HPDE6-E6E7 (cell line): ENCODE results near the gene PLEKHG3.

Experiments used
- DNase-seq: peaks from one replicate; pipeline ENCODE4 v3.0.0; 2011; ENCODE audit warnings: missing footprints; ENCODE audit errors: extremely low spot score

The PLEKHG3 gene

DNA sequence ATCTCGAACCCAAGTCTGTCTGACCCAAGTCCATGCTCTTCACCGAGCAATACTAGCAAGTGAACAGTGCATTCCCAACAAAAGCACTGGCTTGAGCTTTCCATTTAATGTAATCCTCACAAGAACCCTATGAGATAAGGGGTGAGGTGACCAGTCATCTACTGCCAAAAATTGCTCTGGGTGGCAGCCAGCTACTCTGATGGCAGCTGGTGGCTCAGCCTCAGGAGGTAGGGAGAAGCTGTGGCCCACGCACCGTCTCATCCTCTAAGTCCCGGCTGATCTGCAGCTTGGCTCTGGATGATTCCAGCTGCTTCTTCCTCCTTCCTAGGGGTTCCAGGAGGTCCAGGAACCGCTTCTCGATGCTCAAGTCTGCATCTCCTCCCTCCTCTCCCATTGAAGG, 75.2 kb downstream of the PLEKHG3 start:
- no peak for DNase-seq

GRCh38 chr14:64782196-64782595, 78.0 kb downstream of the PLEKHG3 start:
- no peak for DNase-seq

DNA sequence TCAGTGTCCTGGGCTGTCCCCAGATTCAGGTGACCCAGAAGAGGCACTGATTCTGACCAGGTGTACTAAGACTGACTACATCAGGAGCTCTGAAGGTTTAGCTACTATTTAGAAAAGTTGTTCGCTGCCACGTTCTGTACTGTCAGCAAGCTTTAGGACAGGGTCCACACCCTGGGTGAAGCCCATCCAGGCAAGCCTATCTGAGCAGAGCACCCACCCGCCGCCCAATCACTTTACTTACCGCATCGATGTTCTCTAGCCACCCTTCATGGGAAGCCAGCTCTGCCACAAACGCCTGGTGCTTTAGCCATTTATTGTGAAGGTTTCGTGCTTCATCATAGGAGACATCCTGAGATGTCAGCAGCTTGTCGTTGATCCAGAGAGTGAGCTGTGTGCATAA, 79.8 kb downstream of the PLEKHG3 start:
- no peak for DNase-seq

DNA sequence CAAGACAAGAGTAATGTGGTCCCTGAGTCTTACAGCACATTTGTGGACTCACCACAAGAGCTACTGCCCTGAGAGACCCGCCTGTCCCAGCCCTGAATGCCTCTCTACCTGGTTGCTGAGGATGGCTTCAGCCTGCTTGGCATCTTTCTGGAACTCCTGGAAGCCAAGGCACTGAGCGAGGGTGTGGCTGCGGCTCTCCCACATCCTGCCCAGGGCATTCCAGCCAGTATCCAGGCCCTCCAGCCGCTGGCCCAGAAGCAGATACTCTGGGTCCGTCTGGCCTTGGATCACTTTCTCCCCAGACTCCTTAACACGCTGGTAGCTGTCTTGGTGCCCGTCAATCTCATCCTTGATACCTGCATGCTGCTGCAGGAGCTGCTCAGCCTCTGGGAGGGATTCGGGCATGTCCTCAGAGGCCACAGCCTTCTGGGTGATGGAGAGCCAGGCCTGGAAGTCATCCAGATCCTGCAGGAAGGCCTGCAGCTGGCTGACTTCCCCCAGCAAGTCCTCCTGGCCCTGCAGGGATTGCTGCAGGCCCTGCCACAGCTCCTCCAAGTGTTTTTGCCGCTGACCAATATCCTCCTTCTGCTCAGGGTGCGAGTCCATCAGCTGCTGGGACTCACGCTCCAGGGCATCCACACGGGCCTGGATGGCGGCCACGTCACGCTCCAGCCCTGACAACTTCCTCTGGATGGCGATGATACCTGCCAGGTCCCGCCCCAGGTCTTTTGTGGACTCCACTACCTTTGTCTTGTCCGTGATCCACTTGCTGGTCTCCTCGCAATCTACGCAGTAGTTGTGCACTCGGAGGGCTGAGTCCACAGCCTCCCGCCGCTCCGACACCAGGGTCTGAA, 82.3 kb downstream of the PLEKHG3 start:
- DNase-seq: no peak

DNA sequence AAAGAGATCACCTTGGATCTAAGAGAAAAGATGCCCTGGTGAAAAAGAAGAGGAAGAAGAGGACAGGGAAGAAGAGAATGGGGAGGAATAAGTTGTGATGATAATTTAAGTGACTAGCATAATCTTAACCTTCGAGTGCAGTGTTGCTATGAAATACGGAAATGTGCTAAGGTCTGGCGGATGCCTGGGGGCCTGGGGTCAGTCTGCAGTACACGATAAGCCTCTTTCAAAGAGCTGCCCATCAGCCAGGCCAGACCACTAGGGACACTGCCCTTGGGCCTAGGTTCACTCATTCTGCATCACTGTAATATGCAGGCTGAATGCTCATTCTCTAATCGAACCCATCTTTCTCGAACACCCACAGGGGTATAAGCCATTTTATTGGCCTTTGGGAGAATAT, 83.4 kb downstream of the PLEKHG3 start:
- no peak for DNase-seq

- peak; percentile 71 for DNase-seq
Measured at GRCh38 chr14:64788706-64789105, 84.5 kb downstream of the PLEKHG3 start.

GRCh38 chr14:64789696-64790095, 85.5 kb downstream of the PLEKHG3 start:
- no peak for DNase-seq

DNA sequence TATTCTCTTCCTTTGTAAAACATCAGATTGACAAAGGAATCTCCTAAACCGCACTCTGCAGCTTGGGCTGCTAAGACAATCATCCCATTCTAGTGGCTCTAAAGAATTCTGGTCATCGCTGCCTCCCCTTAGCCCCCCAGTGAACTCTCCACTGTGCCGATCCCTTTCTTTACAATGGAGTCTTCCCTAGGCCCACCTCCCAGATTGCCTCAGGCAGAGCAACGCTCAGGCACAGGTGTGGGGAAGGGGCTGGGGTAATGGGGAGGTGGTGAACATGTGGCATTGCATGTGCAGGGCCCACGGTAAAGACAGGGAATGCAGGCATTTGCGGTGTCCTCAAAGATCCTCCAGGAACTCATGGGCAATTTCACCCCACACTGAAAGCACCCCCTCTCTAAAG, 86.3 kb downstream of the PLEKHG3 start:
- no peak for DNase-seq

DNA sequence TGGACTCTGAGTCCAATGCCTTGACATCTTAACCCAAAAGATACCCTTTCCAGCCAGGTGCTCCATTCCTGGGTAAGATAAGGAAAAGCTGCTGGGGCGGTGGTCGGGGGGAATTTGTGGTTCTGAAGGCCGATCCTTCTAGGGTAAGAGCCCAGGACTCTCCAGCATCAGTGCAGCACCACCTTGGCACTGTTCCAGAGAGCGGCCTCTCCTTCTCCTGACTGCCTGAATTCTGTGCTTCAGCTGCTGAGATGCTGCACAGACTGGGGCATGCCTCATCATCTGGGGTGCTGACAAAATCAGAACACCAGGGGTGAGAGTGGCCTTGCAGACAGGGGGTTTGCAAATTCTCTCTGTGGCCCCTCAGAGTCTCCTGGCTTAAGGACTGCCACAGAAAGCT, 88.0 kb downstream of the PLEKHG3 start:
- DNase-seq: no peak

DNA sequence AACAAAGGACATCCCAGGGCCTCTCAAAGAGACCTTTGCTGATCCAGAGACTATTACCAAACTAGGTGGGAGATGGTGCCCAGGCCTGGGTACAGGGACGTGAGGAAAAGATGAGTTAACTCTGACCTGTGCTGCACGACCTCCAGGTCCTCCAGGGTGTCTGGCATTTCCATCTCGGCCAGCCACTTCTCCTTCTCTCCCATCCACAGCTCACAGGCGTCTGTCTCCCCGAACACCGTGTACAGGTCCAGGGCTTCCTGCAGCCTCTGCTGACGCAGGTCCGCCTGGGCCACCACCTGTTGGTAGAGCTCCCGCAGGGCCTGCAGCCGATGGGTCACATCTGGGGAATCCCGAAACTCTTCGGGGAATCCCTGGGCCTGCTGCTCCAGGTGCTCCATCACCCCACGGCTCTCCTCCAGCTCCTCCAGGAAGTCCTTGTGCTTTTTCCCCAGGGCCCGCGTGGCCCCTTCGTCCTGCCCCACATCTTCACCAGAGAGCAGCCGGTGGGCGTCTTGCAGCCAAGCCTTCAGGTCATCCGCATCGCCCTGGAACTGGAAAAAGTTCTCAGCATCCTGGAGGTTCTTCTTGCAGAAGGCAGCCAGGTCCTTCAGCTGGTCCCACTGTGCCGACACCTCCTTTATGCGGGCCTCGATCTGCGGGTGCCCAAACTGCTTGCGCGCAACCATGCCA, 88.8 kb downstream of the PLEKHG3 start:
- DNase-seq: no peak

DNA sequence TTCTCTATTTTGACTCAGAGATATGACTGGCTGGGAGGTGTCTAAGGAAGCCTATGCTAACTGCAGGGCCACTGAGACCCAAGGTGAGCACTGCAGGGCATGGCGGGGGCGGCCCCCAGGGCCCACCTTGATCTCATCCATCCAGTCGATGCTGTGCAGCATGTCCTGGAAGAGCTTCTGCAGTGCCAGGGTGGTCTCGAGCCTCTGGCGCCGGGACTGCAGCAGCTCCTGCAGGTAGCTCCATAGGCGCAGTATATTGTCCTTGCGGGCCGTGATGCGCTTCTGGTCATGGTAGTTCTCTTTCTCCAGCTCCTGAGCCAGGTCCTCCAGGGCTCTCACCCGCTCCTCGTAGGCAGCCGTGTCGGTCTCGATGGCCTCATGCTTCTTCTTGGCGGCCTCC, 91.0 kb downstream of the PLEKHG3 start:
- DNase-seq: no peak

DNA sequence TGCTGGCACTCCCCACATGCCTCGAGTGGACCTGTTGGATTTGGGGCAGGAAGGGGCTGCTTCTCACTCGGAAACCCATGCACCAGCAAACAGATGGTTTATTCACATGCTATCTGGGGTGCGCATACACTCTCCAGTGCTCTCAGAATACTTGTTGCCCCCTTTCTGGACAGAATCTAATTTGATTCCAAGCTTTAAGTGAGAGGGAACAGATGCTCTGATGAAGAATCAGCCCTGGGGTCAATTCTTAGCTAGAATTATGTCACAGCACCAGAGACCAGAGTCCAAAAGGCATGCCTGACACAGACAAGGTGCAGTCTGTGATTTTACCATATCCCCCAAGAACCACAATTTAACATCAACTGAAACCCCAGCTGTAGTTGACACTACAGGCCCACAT, 91.7 kb downstream of the PLEKHG3 start:
- no peak for DNase-seq

GRCh38 chr14:64796369-64796768, 92.1 kb downstream of the PLEKHG3 start:
- DNase-seq: no peak

- DNase-seq: no peak
Measured at GRCh38 chr14:64799555-64799954, 95.3 kb downstream of the PLEKHG3 start.
